BLaER1 treated with 17β-estradiol and CSF1 and Interleukin-3, amounts not matched to agents 10 nM and 100 nM (cell line): ENCODE results near the gene CSNK2A1.
"Not testable (repeated sequence)": the region's sequence is repeated elsewhere in the genome, so short reads cannot be mapped to it uniquely, and the experiment has no call there.

Experiments used
- H3K27ac ChIP-seq, 11 experiments: shearing (Covaris generic); formaldehyde crosslinking; 2 replicates each; pipeline ENCODE4 v1.8.1; 2022
- H3K27me3 ChIP-seq, 11 experiments: shearing (Covaris generic); formaldehyde crosslinking; 2 replicates each; pipeline ENCODE4 v1.8.1; 2022
- H3K36me3 ChIP-seq, 11 experiments: shearing (Covaris generic); formaldehyde crosslinking; 2 replicates each; pipeline ENCODE4 v1.8.1; 2022
- H3K4me1 ChIP-seq, 10 experiments: shearing (Covaris generic); formaldehyde crosslinking; 2 replicates each; pipeline ENCODE4 v1.8.1; 2022
- H3K4me2 ChIP-seq, 11 experiments: shearing (Covaris generic); formaldehyde crosslinking; 2 replicates each; pipeline ENCODE4 v1.8.1; 2022
- H3K4me3 ChIP-seq, 10 experiments: shearing (Covaris generic); formaldehyde crosslinking; 2 replicates each; pipeline ENCODE4 v1.8.1; 2022
- H3K9ac ChIP-seq, 11 experiments: shearing (Covaris generic); formaldehyde crosslinking; 2 replicates each; pipeline ENCODE4 v1.8.1; 2022
- H3K9me3 ChIP-seq, 11 experiments: shearing (Covaris generic); formaldehyde crosslinking; replicated peaks in 1 of 11; 2 replicates each; pipeline ENCODE4 v1.8.1; 2022
- H4K20me1 ChIP-seq, 11 experiments: shearing (Covaris generic); formaldehyde crosslinking; 2 replicates each; pipeline ENCODE4 v1.8.1; 2022
- Cebpa-rat ChIP-seq, 11 experiments: shearing (Covaris generic); IDR thresholded peaks; 2 replicates each; pipeline ENCODE4 v1.8.1; 2022

The CSNK2A1 gene

DNA sequence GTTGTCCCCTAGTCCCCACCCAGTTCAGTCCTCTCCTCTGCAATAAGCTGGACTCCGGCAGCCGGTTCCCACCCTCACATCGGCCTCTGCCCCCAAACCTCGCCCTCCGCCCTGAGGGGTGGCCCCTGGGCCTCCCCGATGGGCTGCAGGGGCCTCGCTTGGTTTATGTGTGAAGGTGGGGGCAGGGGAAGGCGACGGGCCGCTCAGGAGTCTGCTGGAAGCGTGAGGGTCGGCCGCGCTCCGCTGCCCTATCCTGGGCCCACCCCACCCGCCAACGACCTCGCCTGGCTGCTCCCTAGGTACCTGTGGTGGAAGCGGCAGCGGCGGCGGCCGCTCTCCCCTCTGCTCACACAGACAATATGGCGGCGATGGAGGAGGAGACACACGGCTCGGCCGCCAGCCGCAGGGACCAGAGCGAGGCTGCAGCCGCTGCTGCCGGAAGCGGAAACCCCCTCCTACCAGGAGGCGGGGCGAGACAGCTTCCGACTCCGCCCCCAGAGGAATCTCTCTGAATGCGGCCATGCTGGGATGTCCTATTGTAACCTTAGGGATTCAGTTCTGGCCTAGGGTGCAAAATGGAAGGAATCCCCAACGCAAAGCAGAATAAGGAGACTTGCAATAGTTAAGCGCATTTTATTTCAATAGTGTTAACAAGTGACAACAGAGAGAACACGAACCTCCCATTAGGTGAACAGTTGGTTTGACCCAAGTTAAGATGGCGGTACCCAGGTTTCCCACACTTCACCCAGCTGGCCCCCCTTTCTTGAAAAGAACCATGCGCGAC, at the start of gene CSNK2A1:
CSNK2A1 (minus strand) TSS at position 422 of the 784 bp plus-strand sequence. CDS start 35,239 bp downstream, outside the sequence.
- Histone ChIP-seq H3K9ac (peak within 1 kb of the TSS; percentile 93 to 98 (median 97)), H3K4me1 (peaks cover 21 to 41% (median 30%) of the 10 kb centered on the region in 10 experiments), H4K20me1 (peaks cover 35 to 45% (median 43%) of the 10 kb centered on the region in 11 experiments), H3K9me3 (peaks cover 15 to 35% (median 25%) of the 10 kb centered on the region in 11 experiments), H3K4me3 (peak within 1 kb of the TSS; percentile 81 to 97 (median 96)), H3K27ac (peak within 1 kb of the TSS; percentile 89 to 97 (median 92)), H3K27me3 (no peaks in the 10 kb centered on the region), H3K4me2 (peak within 1 kb of the TSS; percentile 83 to 92 (median 89)), H3K36me3 (peaks cover 16 to 38% (median 34%) of the 10 kb centered on the region in 11 experiments)
- TF ChIP-seq Cebpa-rat (IDR thresholded peaks at IDR 0.05) = no peak

DNA sequence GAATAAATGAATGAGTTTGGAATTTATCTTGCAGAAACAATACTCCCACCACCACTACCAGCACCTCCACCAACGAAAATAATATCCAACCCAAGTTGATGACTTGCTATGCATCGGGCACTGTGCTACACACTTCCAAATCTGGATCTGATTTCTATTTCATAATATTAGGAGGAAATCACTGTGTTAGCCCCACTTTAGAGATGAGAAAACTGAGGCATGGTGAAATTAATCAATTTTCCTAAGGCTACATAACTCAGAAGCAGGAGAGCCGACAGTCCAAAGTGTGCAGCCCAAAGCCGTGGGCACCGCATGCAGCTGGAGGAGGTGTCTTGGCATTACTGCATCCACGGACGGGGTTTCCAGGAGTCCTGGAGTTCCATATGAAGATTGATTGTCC, 48.9 kb upstream of the CSNK2A1 start:
- no peak for TF ChIP-seq Cebpa-rat (IDR thresholded peaks at IDR 0.05)
- no peak overlapping the region for H3K9ac ChIP-seq
- H3K4me1 ChIP-seq = peaks cover 19 to 40% (median 33%) of the 10 kb centered on the region in 10 experiments

DNA sequence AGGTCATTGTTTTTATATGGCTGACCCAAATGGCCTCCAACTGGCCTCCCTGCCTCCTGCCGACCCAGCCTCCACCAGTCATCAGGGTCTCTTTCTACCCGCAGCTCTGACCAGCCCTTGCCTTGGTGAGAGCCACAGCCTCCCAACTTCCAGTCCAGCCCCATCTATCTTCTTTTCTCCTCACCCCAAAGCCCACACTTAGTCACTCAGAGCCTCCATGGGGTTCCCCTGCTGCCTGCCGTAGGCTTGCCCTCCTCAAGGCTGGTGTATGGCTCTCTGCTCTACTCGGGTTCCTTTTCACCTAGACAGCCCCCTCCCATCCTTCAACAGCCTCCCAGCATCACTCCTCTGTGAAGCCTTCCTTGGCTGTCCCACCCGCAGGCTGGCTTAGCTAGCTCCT, 48.4 kb upstream of the CSNK2A1 start:
- H3K27ac ChIP-seq = no peak overlapping the region
- no peak overlapping the region for H3K4me2 ChIP-seq
- H3K27me3 ChIP-seq = no peaks in the 10 kb centered on the region
- H3K9me3 ChIP-seq = no peaks in the 10 kb centered on the region
- peaks cover 19 to 38% (median 33%) of the 10 kb centered on the region in 10 experiments for H3K4me1 ChIP-seq
- no peak overlapping the region for H3K9ac ChIP-seq
- H3K4me3 ChIP-seq = no peak overlapping the region
- H3K36me3 ChIP-seq = no peaks in the 10 kb centered on the region
- no peak for TF ChIP-seq Cebpa-rat (IDR thresholded peaks at IDR 0.05)
- H4K20me1 ChIP-seq = peaks cover 0 to 7% (median 0%) of the 10 kb centered on the region in 11 experiments; a peak in 2 of 22 replicates

More for the DNA sequence above, 48.9 kb upstream of the CSNK2A1 start:
- H3K4me3 ChIP-seq = no peak overlapping the region
- H3K27ac ChIP-seq = no peak overlapping the region
- H3K9me3 ChIP-seq = no peaks in the 10 kb centered on the region
- H3K27me3 ChIP-seq = no peaks in the 10 kb centered on the region
- peaks cover 0 to 7% (median 0%) of the 10 kb centered on the region in 11 experiments; a peak in 3 of 22 replicates for H4K20me1 ChIP-seq
- no peak overlapping the region for H3K4me2 ChIP-seq
- H3K36me3 ChIP-seq = no peaks in the 10 kb centered on the region

DNA sequence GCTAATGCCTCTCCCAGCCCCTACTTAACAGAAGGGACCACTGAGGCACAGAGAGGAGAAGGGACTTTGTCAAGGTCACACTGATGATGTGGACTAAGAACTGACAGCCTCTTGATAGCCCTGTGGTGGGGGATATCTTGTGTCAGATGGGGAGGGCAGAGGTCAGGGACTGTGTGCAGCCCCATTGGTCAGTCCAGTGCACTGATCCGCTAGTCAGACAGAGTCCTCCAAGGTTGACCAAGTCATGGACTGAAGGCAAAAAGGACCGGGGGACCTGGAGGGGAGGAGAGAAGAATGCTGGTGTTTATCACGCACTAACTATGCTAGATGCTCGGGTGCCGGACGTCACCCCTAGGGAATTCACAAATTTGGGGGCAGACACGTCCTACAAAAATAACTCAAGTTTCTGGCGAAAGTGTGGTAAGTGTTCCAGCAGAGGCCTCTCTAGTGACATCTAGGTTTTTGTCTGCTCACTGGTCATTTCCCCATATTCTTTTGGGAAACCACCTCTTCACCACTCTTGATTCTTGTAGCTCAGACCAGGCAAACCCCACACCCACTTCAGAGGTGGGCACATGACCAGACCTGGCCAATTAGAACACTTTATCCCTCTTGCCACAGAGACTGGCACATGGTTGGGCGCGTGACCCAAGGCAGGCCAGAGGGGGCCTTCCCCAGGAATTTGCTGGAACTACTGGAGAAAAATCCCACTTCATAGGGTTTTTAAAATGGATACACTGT, 45.5 kb upstream of the CSNK2A1 start:
- peaks cover 16 to 19% (median 18%) of the 10 kb centered on the region in 10 experiments for H3K4me1 ChIP-seq
- no peaks in the 10 kb centered on the region for H3K36me3 ChIP-seq
- no peak overlapping the region for H3K4me3 ChIP-seq
- TF ChIP-seq Cebpa-rat (IDR thresholded peaks at IDR 0.05) = no peak
- H4K20me1 ChIP-seq = peaks cover 0 to 3% (median 0%) of the 10 kb centered on the region in 11 experiments; a peak in 1 of 22 replicates
- peak overlapping the region; percentile 52 to 79 (median 72) for H3K4me2 ChIP-seq
- peak overlapping the region in 1 of 11 experiments; percentile 34; a peak in 2 of 22 replicates for H3K9ac ChIP-seq
- H3K9me3 ChIP-seq = no peaks in the 10 kb centered on the region
- H3K27ac ChIP-seq = peak overlapping the region in 4 of 11 experiments; percentile 20 to 41 (median 32); a peak in 6 of 22 replicates
- H3K27me3 ChIP-seq = no peaks in the 10 kb centered on the region

DNA sequence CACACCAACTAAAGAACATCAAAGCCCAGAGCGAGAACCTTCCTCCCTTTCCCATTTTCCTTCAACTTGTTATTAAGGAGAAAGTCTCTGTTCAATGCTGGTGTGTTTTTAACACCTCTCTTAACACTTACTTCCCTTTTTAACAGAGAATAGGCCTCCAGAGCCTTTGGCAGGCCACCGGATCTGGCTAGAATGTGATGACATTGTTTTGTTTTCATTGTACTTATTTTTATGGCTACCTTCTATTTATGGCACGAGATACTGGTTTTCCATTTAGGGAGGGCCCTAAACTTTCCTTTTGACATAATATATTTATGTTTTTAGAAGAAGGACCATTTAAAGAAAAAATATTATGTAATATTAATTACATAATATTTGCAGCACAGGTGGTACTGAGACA, 44.9 kb upstream of the CSNK2A1 start:
- H3K36me3 ChIP-seq = no peaks in the 10 kb centered on the region
- peak overlapping the region; percentile 52 to 79 (median 72) for H3K4me2 ChIP-seq
- no peak for TF ChIP-seq Cebpa-rat (IDR thresholded peaks at IDR 0.05)
- H3K9ac ChIP-seq = peak overlapping the region in 1 of 11 experiments; percentile 34; a peak in 1 of 22 replicates
- no peaks in the 10 kb centered on the region for H3K9me3 ChIP-seq
- peaks cover 16 to 19% (median 18%) of the 10 kb centered on the region in 10 experiments for H3K4me1 ChIP-seq
- H3K27ac ChIP-seq = peak overlapping the region in 4 of 11 experiments; percentile 20 to 41 (median 32); a peak in 6 of 22 replicates
- H3K27me3 ChIP-seq = no peaks in the 10 kb centered on the region
- H4K20me1 ChIP-seq = no peaks in the 10 kb centered on the region
- no peak overlapping the region for H3K4me3 ChIP-seq

DNA sequence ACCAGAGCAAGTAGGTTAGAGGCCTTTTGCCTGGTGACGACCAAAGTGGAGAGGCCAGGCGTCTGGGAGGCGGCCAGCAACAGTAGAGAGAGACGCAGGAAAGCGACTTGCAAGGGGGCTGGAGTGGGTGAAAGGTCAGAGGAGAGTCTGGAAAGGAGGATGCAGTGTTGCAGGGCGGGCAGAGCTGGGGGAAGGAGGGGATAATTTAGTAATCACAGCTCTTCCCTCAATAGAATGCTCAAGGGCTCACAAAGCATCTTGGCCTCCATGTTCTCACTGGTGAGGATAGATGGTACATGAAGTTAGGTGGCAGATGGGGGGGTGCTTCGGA, 41.3 kb upstream of the CSNK2A1 start:
- Histone ChIP-seq H3K4me3 (no peak overlapping the region), H3K4me1 (peaks cover 16 to 25% (median 18%) of the 10 kb centered on the region in 10 experiments), H3K9me3 (no peaks in the 10 kb centered on the region), H3K27ac (no peak overlapping the region), H3K27me3 (no peaks in the 10 kb centered on the region), H3K4me2 (no peak overlapping the region), H3K36me3 (no peaks in the 10 kb centered on the region), H4K20me1 (no peaks in the 10 kb centered on the region), H3K9ac (no peak overlapping the region)
- TF ChIP-seq Cebpa-rat (IDR thresholded peaks at IDR 0.05) = no peak

DNA sequence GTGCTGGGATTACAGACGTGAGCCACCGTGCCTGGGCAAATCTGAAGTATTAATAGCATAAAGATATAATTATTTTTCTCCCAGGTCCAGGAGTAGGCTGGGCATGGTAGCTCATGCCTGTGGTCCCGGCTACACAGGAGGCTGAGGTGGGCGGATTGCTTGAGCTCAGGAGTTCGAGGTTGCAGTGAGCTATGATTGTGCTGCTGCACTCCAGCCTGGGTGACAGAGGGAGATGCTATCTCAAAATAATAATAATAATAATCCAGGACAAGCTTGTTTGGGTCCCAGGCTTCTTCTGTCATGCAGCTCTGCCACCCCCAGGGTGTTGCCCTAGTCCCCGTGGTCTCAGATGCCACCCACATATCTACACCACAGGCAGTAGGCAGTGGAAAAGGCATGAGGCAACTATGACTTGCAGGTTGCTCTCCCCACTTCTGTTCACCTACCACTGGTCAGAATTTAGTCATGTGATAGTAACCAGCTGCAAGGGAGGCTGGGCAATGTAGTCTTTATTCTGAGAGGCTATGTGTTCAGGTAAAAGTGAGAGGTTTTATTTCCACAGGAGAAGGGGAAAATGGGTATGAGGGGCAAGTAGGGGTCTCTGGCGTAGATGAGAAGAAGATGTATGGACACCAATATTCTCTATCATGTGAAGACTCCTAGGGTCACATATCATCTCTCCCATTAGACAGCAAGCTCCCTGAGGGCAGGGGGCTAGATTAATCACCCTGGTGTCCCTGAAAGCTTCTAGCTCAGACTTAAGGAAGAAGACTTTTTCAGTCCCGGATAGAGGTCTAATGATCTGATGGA, 40.8 kb upstream of the CSNK2A1 start:
- no peaks in the 10 kb centered on the region for H3K27me3 ChIP-seq
- no peak overlapping the region for H3K27ac ChIP-seq
- no peak overlapping the region for H3K4me3 ChIP-seq
- no peak overlapping the region for H3K4me2 ChIP-seq
- H3K9ac ChIP-seq = no peak overlapping the region
- peaks cover 13 to 22% (median 16%) of the 10 kb centered on the region in 10 experiments for H3K4me1 ChIP-seq
- TF ChIP-seq Cebpa-rat (IDR thresholded peaks at IDR 0.05) = no peak
- no peaks in the 10 kb centered on the region for H4K20me1 ChIP-seq
- H3K36me3 ChIP-seq = no peaks in the 10 kb centered on the region
- H3K9me3 ChIP-seq = no peaks in the 10 kb centered on the region

DNA sequence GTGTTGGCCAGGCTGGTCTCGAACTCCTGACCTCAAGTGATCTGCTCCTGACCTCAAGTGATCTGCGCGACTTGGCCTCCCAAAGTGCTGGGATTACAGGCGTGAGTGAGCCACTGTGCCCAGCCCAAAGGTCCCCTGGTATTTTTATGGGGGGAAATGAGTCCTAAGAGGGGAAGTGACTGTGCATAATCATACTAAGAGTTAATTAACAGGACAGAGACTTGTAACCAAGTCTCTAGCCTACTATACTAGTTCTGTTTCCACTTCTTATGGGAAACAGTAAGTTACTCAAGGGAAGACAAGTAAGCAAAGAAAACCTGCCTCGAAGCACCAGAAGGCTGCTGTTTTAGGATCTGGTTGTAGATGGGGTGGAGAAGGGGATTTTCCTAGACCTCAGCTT, 38.6 kb upstream of the CSNK2A1 start:
- peak overlapping the region in 2 of 11 experiments; percentile 13 to 29; a peak in 3 of 22 replicates for H3K4me2 ChIP-seq

DNA sequence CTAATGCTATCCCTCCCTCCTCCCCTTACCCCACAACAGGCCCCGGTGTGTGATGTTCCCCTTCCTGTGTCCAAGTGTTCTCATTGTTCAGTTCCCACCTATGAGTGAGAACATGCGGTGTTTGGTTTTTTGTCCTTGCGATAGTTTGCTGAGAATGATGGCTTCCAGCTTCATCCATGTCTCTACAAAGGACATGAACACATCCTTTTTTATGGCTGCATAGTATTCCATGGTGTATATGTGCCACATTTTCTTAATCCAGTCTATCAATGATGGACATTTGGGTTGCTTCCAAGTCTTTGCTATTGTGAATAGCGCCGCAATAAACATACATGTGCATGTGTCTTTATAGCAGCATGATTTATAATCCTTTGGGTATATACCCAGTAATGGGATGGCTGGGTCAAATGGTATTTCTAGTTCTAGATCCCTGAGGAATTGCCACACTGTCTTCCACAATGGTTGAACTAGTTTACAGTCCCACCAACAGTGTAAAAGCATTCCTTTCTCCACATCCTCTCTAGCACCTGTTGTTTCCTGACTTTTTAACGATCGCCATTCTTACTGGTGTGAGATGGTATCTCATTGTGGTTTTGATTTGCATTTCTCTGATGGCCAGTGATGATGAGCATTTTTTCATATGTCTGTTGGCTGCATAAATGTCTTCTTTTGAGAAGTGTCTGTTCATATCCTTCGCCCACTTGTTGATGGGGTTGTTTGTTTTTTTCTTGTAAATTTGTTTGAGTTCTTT, 35.5 kb upstream of the CSNK2A1 start:
- H3K4me1 ChIP-seq = not testable (repeated sequence)

More for the DNA sequence above, 38.6 kb upstream of the CSNK2A1 start:
- no peaks in the 10 kb centered on the region for H4K20me1 ChIP-seq
- H3K9me3 ChIP-seq = no peaks in the 10 kb centered on the region
- H3K4me1 ChIP-seq = peaks cover 0 to 8% (median 0%) of the 10 kb centered on the region in 10 experiments; a peak in 1 of 20 replicates
- TF ChIP-seq Cebpa-rat (IDR thresholded peaks at IDR 0.05) = no peak
- H3K27ac ChIP-seq = no peak overlapping the region
- H3K4me3 ChIP-seq = no peak overlapping the region
- H3K36me3 ChIP-seq = no peaks in the 10 kb centered on the region
- no peaks in the 10 kb centered on the region for H3K27me3 ChIP-seq
- H3K9ac ChIP-seq = no peak overlapping the region

More for the DNA sequence above, 35.5 kb upstream of the CSNK2A1 start:
- H3K27ac ChIP-seq, H3K9ac ChIP-seq, H3K36me3 ChIP-seq, H3K9me3 ChIP-seq, H3K4me3 ChIP-seq, H3K4me2 ChIP-seq, H4K20me1 ChIP-seq, H3K27me3 ChIP-seq: not testable (repeated sequence)
